OCI-LY3 (cell line): ENCODE data around the gene MAMLD1.

Experiments
- H2AFZ ChIP-seq: fragments of 200-600, 300-600 bp; shearing (Covaris generic); 2 replicates; pipeline ENCODE4 v1.6.0; 2014; ENCODE audit warnings: antibody characterized with exemption, low read depth, low read length
- H3K27ac ChIP-seq: fragments of 200-600, 300-600 bp; sonication (generic); 2 replicates; pipeline ENCODE4 v1.5.1; 2014; ENCODE audit warnings: mild to moderate bottlenecking, low read length, moderate library complexity, mixed read lengths
- H3K27me3 ChIP-seq: fragments of 200-600, 300-600 bp; sonication (generic); 2 replicates; pipeline ENCODE4 v1.6.1; 2014; ENCODE audit warnings: low read depth, low read length, mixed read lengths
- H3K36me3 ChIP-seq: fragments of 200-600, 300-600 bp; sonication (generic); replicated peaks from 2 replicates; pipeline ENCODE3; 2014; ENCODE audit warnings: low read depth, low read length, mixed read lengths
- H3K4me1 ChIP-seq: fragments of 300-600, 200-600 bp; sonication (generic); 2 replicates; pipeline ENCODE4 v1.6.1; 2014; ENCODE audit warnings: low read length, mixed read lengths
- H3K4me2 ChIP-seq: fragments of 200-600, 300-600 bp; sonication (generic); 2 replicates; pipeline ENCODE4 v1.6.1; 2014; ENCODE audit warnings: low read length, mixed read lengths
- H3K4me3 ChIP-seq: fragments of 300-600, 200-600 bp; sonication (generic); 2 replicates; pipeline ENCODE4 v1.5.1; 2014; ENCODE audit warnings: antibody characterized with exemption, mild to moderate bottlenecking, low read length, moderate library complexity
- H3K79me2 ChIP-seq: fragments of 300-600, 200-600 bp; shearing (Covaris generic); 2 replicates; pipeline ENCODE4 v1.6.1; 2014; ENCODE audit warnings: mild to moderate bottlenecking, low read length, mixed read lengths
- H3K9ac ChIP-seq: fragments of 300-600, 200-600 bp; shearing (Covaris generic); 2 replicates; pipeline ENCODE4 v1.6.0; 2014; ENCODE audit warnings: mild to moderate bottlenecking, low read length, moderate library complexity
- H3K9me3 ChIP-seq: fragments of 200-600, 300-600 bp; shearing (Covaris generic); 2 replicates; pipeline ENCODE4 v1.6.1; 2014; ENCODE audit warnings: low read length, mixed read lengths; ENCODE audit not compliant: insufficient read depth
- H4K20me1 ChIP-seq: fragments of 200-600, 300-600 bp; sonication (generic); 2 replicates; pipeline ENCODE4 v1.6.1; 2016; ENCODE audit warnings: low read length, mixed read lengths; ENCODE audit not compliant: insufficient read depth
- EZH2phosphoT487 ChIP-seq: fragments of 200-600 bp; shearing (Covaris generic); IDR thresholded peaks from 2 replicates; pipeline ENCODE4 v1.6.1; 2018; ENCODE audit warnings: antibody characterized with exemption, mixed run types, low read depth
- TF ChIP-seq, protein P1 (sequence below): fragments of 200-600, 300-600 bp; sonication (generic); IDR thresholded peaks from 2 replicates; pipeline ENCODE4 v1.5.1; 2014; ENCODE audit warnings: antibody characterized with exemption, low read length, low read depth

The MAMLD1 gene

DNA sequence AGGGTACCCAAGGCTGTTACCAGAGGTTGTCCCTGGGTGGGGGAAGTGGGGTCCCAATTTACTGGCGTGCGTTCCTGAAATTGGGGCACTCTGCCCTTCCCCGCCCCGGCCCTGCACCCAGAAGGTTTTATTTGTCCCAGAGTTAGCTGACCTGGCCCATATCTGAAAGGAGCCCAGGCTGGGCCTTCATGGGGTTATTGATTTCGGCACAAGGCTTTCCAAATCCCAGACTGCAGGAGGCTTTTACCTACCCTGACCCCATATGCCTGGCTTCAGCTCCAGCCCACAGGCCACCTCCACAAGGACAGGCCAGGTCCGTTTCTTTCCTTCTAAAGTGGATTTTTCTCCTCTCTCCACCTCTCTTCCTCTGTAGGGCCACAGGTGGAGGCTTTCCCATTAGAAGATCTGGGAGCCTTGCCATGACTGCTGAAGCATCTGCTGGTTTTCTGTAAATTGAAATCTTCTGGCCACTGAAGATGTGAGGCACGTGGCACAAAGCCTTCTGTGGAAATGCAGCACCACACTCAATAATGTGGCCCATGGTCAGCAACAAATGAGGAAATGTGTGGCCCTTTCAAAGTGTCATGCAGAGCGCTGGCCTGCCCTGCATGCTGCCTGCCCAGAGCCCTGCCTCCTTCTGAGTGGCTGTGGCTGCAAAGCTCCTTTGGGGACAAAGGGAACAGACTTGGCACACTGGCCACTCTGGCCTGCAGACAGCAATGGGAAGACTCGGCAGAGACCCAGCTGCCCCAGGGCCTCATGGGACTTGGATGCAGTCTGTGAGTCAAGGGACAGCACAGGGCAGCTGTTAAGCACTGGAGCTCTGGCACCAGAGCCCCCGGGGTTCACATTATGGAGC lies 162.2 kb downstream of the MAMLD1 start:
- Histone ChIP-seq H4K20me1 (no peaks in the 10 kb centered on the region), H3K4me2 (no peak overlapping the region), H3K9ac (no peak overlapping the region), H2AFZ (no peak overlapping the region), H3K36me3 (no peaks in the 10 kb centered on the region), H3K4me1 (0 out of 2 replicates have a peak, but pooled peaks cover 3% of the 10 kb centered on the region), H3K4me3 (no peak overlapping the region), H3K79me2 (no peaks in the 10 kb centered on the region), H3K9me3 (no peaks in the 10 kb centered on the region), H3K27ac (no peak overlapping the region), H3K27me3 (no peaks in the 10 kb centered on the region)
- no peak for TF ChIP-seq EZH2phosphoT487

DNA sequence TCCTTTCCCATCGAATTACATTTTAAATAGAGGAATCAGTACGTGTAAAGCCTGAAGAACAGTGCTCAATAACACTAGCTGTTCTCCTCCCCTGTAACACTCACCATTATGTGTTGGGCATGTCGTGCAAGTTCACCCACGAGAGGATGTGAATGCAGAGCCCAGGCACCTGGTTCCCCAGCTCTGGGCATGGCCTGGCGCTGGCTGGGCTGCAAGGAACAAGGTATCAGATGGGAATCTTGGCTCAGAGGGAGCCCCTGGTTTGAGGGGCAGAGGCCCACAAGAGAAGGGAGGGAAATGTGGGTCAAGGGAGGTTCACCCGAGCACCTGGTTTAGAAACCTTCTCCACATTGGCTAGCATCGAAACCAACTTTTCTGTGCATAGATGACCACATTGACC lies 163.6 kb downstream of the MAMLD1 start:
- no peak overlapping the region for H3K27ac ChIP-seq
- TF ChIP-seq EZH2phosphoT487: no peak
- TF ChIP-seq, protein P1, sequence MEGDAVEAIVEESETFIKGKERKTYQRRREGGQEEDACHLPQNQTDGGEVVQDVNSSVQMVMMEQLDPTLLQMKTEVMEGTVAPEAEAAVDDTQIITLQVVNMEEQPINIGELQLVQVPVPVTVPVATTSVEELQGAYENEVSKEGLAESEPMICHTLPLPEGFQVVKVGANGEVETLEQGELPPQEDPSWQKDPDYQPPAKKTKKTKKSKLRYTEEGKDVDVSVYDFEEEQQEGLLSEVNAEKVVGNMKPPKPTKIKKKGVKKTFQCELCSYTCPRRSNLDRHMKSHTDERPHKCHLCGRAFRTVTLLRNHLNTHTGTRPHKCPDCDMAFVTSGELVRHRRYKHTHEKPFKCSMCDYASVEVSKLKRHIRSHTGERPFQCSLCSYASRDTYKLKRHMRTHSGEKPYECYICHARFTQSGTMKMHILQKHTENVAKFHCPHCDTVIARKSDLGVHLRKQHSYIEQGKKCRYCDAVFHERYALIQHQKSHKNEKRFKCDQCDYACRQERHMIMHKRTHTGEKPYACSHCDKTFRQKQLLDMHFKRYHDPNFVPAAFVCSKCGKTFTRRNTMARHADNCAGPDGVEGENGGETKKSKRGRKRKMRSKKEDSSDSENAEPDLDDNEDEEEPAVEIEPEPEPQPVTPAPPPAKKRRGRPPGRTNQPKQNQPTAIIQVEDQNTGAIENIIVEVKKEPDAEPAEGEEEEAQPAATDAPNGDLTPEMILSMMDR: no peak
- no peak overlapping the region for H2AFZ ChIP-seq
- H3K4me2 ChIP-seq: no peak overlapping the region
- H3K79me2 ChIP-seq: no peaks in the 10 kb centered on the region
- 0 out of 2 replicates have a peak, but pooled peaks cover 3% of the 10 kb centered on the region for H3K4me1 ChIP-seq
- H4K20me1 ChIP-seq: no peaks in the 10 kb centered on the region
- no peaks in the 10 kb centered on the region for H3K27me3 ChIP-seq
- no peaks in the 10 kb centered on the region for H3K9me3 ChIP-seq
- no peak overlapping the region for H3K4me3 ChIP-seq
- no peaks in the 10 kb centered on the region for H3K36me3 ChIP-seq
- H3K9ac ChIP-seq: no peak overlapping the region

DNA sequence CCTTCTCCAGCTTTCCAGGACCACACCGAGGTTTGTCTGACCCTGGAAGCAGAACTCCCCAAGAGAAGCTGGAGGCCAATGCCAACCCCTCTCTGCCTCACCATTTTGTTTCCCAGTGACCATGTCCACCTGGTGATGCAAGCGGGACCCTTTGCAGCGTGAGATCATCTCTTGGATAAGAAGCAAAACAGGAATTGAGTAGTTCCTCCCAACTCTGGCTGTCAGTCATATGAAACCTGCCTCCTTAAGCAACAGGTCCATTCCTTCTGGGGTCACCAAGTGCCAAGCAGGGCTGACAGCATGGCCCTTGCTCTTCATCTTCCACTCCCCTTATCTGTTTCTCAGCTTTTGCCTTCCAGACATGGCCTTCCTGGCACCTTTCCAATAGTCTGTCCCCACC lies 164.0 kb downstream of the MAMLD1 start:
- Histone ChIP-seq H3K79me2 (no peaks in the 10 kb centered on the region), H3K4me2 (no peak overlapping the region), H3K27ac (no peak overlapping the region), H3K36me3 (no peaks in the 10 kb centered on the region), H2AFZ (no peak overlapping the region), H3K9me3 (no peaks in the 10 kb centered on the region), H4K20me1 (no peaks in the 10 kb centered on the region), H3K4me1 (0 out of 2 replicates have a peak, but pooled peaks cover 3% of the 10 kb centered on the region), H3K27me3 (no peaks in the 10 kb centered on the region), H3K9ac (no peak overlapping the region), H3K4me3 (no peak overlapping the region)
- TF ChIP-seq, protein P1: no peak
- TF ChIP-seq EZH2phosphoT487: no peak

DNA sequence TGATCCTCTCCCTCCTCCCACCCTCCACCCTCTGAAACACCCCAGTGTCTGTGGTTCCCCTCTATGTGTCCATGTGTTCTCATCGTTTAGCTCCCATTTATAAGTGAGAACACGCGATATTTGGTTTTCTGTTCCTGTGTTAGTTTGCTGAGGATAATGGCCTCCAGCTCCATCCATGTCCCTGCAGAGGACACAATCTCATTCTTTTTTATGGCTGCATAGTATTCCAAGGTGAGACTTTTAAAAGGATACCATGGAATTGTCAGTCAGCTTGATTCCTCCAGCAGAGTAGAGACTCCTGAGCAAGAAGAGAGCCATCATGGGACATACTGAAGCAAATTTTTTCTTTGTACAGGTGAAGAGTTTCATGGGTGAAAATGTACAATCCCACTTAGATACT lies 166.5 kb downstream of the MAMLD1 start:
- H3K4me3 ChIP-seq: no peak overlapping the region
- H3K9ac ChIP-seq: no peak overlapping the region
- H3K4me1 ChIP-seq: 0 out of 2 replicates have a peak, but pooled peaks cover 3% of the 10 kb centered on the region
- H2AFZ ChIP-seq: no peak overlapping the region
- H3K27me3 ChIP-seq: no peaks in the 10 kb centered on the region
- H4K20me1 ChIP-seq: no peaks in the 10 kb centered on the region
- TF ChIP-seq, protein P1: no peak
- TF ChIP-seq EZH2phosphoT487: no peak
- H3K27ac ChIP-seq: no peak overlapping the region
- no peaks in the 10 kb centered on the region for H3K9me3 ChIP-seq
- no peaks in the 10 kb centered on the region for H3K36me3 ChIP-seq
- H3K4me2 ChIP-seq: no peak overlapping the region
- no peaks in the 10 kb centered on the region for H3K79me2 ChIP-seq
